GM18499 (cell line): ENCODE results near the gene HNRNPL.
"Not testable (repeated sequence)": the region's sequence is repeated elsewhere in the genome, so short reads cannot be mapped to it uniquely, and the experiment has no call there.

ENCODE experiments used
- ATAC-seq: cut with Tn5 transposase; IDR thresholded peaks from one replicate; pipeline ENCODE4 v1.9.1; 2021; ENCODE audit warnings: moderate number of reproducible peaks; ENCODE audit not compliant: insufficient read depth, unreplicated experiment

Gene HNRNPL

DNA sequence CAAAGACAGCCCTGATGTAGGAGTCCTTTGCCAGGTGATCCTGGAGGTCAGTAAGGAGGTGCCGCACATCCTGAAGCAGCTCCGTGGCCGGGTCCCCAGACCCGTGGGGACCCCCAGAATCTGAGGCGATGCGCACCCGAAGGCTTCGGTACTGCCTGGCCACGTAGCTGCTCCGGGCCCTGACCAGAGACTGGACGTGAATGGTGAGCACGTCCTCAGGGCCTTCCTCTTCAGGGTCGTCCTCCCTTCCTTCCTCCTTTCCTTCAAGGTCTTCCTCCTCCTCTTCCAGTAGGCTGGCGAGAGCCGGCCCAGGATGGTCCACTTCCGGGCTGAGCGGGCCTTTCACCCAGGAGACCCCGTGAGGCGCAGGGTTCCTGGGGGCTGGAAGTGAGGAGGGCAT is 20.8 kb upstream of the HNRNPL start:
- ATAC-seq: no peak

DNA sequence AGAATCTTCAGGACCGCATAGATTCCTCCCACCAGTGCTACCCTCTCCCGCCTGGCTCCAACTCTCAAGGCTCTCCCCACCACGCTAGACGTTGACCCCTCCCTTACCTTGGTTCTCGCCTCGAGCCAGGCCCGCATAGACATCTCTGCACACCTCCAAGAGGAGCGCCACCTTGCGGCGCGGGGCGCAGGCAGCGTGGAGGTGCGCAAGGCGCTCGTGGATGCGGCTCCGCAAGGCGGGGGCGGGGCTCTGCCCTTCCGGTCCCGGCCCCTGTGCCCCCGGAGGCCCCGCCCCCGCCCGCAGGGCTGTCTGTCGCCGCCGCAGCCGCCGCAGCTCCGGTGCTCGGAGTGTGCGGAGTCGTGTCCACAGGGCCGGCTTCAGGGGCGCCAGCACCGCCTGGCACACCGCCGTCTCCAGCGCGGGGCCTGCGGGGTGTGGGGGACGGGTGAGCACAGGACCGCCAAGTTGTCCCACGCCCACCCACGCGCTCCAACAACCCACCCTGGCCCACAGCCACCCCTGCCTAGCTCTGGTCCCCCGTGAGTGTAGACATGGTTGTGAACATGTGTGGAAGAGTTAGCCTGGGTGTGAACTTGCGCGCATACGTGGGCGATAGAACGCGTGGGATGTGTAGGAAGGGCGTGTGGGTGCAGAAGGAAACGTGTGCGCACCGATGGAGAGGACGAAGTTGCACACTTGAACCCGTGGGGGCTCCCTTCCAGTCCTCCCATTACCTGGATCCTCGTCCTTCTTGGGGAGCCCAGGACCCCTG is 20.2 kb upstream of the HNRNPL start:
- no peak for ATAC-seq

DNA sequence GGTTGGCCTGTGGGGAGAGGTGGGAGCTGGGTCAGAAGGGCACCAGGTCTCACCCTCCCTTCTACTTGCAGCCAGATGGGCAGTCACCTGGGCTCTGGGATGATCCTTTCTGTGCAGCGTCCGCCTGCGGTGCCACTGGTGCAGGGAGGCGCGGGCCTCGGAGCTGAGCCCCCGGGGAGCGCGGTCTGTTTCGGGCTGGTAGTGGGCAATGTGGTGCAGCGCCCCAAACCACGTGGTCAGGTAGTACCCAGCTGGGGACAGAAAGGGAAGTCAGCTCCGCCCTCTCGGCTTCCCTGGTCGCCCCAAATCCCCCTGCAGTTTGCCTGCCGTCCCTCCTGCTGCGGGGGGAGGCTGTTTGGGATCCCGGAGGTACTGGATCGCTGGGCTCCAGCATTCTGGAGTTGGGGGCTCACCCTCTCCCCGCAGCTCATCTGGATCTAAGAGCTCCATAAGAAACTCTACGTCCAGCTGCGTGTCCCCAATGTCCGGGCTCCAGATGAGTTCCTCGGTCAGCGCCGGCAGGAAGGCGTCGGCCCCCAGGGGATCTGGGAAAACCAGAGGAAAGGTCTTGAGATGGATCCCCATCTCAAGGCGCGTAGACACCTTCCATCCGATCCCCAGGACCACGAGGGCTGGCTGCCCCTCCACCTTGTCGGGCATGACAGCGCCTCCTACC is 19.5 kb upstream of the HNRNPL start:
- no peak for ATAC-seq

DNA sequence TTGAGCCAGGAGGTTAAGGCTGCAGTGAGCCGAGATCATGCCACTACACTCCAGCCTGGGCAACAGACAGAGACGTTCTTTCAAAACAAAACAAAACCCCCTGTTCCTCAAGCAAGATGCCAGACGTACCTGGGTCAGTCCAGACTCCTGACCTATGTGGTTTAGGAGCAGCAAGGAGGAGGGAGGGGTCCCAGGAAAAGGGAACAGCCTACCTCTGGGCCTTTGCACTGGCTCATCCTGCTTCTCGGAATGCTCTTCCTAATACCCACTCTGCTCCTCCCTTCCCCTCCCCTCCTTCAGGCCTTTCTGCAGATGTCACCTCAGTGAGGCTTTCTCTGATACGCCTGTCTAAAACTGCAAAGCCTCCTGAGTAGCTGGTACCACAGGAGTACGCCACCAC is 18.8 kb upstream of the HNRNPL start:
- ATAC-seq: no peak

DNA sequence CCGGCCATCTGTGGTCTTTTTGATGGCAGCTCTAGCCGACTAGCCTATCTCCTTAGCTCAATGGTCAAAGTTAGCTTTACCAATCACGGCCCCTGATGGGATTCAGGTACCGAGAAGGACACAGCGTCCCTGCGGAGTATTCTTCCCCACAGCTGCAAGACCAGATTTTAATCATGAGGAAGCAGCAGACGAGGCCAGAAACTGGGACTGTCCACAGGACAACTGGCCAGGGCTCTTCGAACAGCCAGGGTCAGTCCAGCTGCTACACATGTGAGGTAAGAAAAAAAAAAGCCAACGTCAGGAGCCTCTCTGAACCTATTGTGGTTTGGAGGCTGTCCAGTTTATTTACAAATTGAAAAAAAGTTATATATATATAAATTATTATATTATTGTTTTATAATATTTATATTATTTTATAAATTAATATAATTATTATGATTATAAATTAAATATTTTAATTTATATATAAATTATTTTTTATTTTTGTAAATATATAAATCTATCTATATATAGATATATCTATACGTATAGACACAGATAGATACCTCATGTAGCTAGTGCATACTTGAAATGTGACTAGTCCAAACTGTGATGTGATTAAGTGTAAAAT is 17.5 kb upstream of the HNRNPL start:
- ATAC-seq: no peak

DNA sequence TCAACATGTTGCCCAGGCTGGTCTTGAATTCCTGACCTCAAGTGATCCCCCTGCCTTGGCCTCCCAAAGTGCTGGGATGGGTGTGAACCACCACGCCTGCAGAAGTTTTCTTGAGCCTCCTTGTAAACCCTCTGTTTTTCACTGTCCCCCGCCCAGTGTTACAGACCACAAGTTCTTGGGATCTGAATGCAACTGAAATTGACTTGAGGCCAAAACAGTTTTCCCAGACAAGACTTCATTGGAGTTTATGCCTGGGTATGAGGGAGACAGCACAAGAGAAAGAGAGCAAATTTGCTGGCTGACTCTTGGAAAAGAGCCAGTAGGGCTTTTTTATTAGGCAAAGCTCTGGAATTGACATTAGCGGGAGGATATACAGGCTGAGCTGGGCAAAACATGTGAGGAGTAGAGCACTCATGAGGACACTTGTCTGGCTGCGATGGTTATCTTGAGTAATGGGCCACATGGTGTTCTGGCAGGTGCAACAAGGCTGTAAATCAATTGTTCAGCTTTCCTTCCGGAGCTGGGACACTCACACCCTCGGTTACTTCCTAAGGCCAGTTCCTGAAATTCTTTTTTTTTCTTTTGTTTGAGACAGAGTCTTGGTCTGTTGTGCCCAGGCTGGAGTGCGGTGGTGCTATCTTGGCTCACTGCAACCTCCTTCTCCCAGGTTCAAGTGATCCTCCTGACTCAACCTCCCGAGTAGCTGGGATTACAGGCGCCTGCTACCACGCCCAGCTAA is 12.7 kb upstream of the HNRNPL start:
- no peak for ATAC-seq

DNA sequence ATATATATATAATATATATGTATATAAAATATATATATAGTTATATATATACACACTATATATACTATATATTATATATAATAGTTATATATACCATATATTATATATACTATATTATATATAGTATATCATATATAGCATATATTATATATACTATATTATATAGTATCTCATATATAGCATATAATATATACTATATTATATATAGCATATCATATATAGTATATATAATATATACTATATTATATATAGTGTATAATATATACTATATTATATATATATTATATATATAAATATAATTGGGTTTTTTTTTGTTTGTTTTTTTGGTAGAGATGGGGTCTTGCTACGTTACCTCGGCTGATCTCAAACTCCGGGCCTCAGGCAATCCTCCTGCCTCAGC is 11.6 kb upstream of the HNRNPL start:
- no peak for ATAC-seq

DNA sequence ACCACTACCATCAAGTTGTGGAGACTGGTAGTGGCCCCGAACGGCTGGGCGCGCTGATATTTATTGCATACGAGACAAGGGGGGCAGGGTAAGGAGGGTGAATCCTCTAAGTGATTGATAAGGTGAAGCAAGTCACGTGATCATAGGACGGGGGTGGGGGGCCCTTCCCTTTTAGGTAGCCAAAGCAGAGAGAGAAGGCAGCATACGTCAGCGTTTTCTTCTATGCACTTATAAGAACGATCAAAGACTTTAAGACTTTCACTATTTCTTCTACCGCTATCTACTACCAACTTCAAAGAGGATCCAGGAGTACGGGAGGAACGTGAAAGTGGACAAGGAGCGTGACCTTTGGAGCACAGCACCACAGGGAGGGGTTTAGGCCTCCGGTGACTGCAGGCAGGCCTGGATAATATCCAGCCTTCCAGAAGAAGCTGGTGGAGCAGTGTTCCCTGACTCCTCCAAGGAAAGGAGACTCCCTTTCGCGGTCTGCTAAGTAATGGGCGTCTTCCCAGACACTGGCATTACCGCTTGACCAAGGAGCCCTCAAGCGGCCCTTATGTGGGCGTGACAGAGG is 9.9 kb upstream of the HNRNPL start:
- not testable (repeated sequence) for ATAC-seq

DNA sequence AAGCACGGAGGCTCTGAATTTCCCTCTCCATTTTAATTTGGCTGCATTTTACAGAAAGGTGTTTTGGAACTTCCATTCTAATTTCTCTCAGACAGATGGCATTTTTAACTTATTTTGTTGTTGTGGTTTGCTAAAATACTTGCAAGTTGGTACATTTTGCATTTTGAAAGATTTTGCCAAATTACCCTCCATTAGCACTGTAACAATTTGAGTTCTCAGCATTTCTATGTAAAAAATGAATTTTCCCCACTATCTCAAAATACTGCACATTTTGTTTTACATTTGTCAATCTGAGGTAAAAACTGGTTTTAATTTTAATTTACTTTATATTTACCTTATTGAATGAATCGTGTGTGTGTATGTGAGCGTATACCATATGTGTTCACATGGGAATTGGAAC is 7.0 kb upstream of the HNRNPL start:
- no peak for ATAC-seq

DNA sequence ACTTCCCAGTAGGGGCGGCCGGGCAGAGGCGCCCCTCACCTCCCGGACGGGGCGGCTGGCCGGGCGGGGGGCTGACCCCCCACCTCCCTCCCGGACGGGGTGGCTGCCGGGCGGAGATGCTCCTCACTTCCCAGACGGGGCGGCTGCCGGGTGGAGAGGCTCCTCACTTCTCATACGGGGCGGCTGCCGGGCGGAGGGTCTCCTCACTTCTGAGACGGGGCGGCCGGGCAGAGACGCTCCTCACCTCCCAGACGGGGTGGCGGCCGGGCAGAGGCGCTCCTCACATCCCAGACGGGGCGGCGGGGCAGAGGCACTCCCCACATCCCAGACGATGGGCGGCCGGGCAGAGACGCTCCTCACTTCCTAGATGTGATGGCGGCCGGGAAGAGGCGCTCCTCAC is 6.0 kb upstream of the HNRNPL start:
- not testable (repeated sequence) for ATAC-seq

DNA sequence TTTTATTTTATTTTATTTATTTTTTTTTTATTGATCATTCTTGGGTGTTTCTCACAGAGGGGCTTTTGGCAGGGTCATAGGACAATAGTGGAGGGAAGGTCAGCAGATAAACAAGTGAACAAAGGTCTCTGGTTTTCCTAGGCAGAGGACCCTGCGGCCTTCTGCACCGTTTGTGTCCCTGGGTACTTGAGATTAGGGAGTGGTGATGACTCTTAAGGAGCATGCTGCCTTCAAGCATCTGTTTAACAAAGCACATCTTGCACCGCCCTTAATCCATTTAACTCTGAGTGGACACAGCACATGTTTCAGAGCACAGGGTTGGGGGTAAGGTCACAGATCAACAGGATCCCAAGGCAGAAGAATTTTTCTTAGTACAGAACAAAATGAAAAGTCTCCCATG is 5.2 kb upstream of the HNRNPL start:
- ATAC-seq: not testable (repeated sequence)

DNA sequence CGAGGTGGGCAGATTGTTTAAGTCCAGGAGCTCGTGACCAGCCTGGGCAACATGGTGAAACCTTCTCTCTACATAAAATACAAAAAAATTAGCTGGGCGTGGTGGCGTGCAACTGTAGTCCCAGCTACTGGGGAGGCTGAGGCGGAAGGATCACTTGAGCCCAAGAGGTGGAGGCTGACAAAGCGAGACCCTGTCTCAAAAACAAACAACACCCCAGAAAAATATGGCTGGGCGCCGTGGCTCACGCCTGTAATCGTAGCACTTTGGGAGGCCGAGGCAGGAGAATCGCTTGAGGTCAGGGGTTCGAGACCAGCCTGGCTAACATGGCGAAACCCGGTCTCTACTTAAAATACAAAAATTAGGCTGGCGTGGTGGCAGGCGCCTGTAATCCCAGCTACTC is 3.4 kb upstream of the HNRNPL start:
- no peak for ATAC-seq

DNA sequence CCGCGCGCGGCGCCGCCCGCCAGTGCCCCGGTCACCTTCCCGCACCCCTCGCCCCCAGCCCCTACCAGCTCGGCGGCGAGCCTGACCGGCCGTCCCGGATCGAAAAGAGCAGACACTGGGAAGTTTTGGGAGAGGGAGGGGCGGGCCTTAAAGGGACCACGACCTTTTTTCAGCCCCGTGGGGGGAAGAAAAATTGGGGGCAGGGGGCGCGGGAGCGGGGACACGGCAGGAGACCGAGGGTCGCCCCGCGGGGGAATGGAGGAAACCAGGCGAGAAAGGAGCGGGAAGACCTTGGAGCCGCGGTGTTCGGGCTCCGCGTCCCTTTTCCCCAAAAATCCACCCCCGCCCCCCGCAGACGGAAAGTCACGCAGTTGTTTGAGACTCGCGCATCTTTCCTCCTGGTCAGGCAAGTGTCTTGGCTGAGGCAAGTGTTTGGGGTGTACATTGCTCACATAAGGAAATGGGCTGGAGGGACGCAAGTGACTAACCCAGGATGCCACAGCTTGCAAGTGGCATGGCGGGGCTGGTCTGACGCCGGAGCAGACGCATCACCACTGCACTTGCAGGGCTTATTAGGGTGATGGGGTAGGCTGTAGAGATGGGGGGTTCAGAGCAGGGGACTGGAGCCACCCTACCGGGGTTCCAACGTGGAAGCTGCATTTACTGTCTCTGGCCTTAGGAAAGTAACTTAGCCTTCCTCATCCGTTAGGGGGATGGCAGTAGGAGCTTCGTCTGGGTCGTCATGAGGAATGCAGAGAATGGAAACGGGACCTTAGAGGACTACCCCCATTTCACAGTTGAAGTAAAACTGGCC is 2.7 kb upstream of the HNRNPL start:
- no peak for ATAC-seq

DNA sequence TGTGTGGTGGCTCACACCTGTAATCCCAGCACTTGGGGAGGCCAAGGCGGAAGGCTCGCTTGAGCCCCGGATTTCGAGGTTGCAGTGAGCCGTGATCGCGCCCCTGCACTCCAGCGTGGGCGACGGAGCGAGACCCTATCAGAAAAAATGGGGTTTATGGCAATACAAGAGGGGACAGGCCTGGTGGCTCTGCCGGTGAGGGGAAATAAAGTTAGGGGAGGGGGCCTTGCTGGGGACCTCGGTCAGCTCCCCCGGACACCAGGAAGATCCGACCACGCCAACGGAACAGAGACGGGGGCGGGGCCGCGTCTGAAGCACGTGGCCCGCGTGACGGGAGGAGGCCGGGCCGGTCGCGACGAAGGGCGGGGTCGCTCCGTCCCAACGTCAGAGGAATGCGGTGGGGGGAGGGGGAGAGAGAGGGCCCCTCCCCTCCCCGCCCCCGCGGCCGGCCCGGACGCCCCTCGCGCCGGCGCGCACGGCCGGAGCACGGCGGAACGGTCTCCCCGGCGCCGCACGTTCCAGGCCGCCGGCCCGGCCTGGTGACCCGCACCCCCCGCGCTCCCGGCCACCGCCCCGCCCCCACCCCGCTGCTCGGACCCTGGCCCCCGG is 1.9 kb upstream of the HNRNPL start:
- ATAC-seq: no peak

DNA sequence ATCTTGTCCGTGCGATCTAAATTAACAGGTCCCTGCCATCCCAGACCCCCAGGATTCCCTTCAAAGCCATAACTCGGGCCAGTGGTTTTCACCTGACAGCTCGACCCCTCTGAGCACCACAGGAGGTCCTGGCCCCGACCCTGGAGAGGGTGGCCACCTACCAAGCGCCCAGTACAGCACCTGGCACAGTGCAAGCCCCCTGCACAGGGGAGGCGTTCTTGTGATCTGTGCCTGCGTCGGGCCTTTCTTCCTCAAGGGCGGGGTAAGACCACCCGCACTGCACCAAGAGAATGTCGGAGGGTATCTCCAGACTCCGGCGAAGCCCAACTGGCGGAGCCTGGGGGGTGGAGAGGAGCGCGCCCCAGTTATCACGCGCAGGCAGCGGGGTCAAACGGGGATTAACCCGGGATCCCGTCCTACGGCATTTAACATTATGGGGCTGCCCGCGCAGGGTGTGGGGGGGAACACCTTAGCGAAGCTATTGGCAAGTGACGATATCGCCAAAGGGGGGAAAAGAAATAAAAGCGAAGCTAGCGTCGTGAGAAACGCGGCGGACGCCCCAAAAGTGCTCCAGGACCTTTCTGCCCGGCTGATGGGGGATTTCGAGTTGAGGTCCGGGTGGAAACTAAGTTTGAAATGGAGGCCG is 1.3 kb upstream of the HNRNPL start:
- ATAC-seq: no peak

DNA sequence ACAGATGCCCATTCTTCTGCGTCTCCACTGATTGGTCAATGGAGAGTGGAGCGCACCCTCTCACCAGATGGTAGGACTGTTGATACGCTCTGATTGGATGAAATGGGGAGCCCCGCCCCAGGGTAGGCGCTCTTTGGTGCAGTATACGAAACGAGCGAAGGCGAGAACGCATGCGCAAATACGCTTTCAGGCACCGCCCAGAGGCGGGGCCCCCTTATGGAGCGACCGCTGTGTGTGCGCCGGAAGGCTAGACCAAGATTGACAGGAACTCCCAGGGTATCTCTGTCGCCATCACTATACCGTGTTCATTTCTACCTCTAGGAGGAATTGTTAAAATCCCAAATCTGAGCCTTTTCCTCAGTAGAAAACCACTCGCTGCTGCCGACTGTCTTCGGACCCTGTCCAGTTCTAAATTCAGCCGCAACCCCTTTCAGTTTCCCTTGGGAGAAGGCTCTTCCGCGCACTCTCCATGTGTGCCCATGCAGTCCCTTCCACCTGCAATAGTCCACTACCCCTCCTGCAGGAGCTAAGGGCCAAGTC is 720 bp upstream of the HNRNPL start:
- peak; percentile 63 for ATAC-seq

DNA sequence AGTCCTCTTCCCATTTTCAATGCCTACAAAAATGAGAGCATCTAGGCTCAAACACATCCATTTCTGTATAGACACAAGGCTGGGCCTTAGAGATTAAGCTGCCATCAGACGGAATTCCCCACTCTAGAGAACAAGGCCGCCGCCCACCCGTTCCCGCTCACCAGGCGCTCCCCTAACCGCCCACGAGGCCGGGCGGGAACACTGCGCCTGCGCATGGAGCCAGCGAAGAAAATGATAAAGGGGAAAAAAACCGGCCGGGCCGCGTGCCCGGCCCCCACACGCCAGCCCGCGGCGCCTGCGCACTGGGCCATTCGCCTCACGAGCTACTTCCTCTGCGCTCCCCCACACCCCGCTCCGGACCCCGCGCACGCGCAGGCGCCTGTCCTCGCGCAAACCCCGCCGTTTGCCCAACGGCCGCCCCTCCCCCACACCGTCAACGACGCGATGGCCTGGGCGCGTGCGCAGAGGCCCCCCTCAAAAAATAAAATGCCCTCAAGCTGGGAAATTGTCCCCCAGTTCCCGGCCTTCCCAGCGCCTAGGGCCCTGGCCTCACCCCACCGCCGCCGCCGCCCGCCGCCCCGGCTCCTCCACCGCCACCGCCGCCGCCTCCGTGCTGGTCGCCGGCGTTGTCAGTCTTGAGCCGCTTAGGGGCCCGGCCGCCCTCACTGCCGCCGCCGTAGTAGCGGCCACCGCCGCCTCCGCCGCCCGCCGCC is 483 bp downstream of the HNRNPL start:
- ATAC-seq: no peak
